ENCODE data around the gene MAEL. TPM values are rescaled to one million over a fixed set of nuclear protein-coding genes. Genes with fewer than 3 reads are reported as not detected.
A peak's percentile ranks its signal among the peaks of the same experiment; 100 is the strongest.

MAEL gene
- polyA plus RNA-seq, 4 donors = 0.10 TPM; not detected in 3

DNA sequence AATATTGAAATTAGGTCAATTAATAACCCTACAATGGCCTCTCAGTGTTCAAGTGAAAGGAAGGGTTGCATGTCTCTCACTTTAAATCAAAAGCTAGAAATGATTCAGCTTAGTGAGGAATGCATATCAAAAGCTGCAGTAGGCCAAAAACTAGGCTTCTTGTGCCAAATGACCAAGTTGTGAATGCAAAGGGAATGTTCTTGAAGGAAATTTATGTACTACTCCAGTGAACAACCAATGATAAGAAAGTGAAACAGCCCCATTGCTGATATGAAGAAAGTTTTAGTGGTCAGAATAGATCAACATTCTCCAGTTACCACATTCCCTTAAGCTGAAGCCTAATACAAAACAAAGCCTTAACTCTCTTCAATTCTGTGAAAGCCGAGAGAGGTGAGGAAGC is 10.0 kb downstream of the MAEL start:
- H3K36me3 ChIP-seq (ENCODE audit: control insufficient read depth in 3 of 3, insufficient read depth in 2 of 3, low read depth in 1 of 3, low read length in 3 of 3) = no peaks in the 10 kb centered on the region
- 82 to 88% (median 85%) methylated on average over 1 of the region's 1 CpG for WGBS, 3 donors
- no peaks in the 10 kb centered on the region for H3K9me3 ChIP-seq (ENCODE audit: control insufficient read depth in 2 of 2, insufficient read depth in 1 of 2, low read depth in 1 of 2, low read length in 1 of 2)
- DNase-seq (no peak), FAIRE-seq (no peak)
- H3K27me3 ChIP-seq (ENCODE audit: control insufficient read depth in 3 of 3, insufficient read depth in 3 of 3, low read length in 3 of 3) = peaks cover 0 to 3% (median 2%) of the 10 kb centered on the region in 3 donors
- H3K4me1 ChIP-seq (ENCODE audit: control insufficient read depth in 3 of 3, insufficient read depth in 2 of 3, low read depth in 1 of 3, low read length in 2 of 3) = peaks cover 0 to 3% (median 0%) of the 10 kb centered on the region in 3 donors
- no peak overlapping the region for H3K27ac ChIP-seq (ENCODE audit: low read depth in 1 of 3, low read length in 2 of 3)
- H3K4me3 ChIP-seq (ENCODE audit: low read depth in 1 of 3, low read length in 3 of 3) = no peak overlapping the region

DNA sequence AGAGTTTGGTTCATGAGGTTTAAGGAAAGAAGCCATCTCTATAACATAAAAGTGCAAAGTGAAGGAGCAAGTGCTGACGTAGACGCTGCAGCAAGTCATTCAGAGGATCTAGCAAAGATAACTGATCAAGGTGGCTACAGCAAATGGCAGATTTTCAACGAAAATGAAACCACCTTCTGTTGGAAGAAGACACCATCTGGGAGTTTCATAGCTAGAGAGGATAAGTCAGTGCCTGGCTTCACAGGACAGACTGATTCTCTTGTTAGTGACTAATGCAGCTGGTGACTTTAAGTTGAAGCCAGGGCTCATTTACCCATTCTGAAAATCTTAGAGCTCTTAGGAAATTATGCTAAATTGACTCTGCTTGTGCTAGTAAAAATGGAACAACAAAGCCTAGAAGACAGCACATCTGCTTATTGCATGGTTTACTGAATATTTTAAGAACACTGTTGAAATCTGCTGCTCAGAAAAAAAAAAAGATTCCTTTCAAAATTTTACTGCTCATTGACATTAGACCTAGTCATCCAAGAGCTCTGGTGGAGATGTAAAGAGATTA is 10.5 kb downstream of the MAEL start:
- Histone ChIP-seq H3K27ac (ENCODE audit: low read depth in 1 of 3, low read length in 2 of 3) (no peak overlapping the region), H3K9me3 (ENCODE audit: control insufficient read depth in 2 of 2, insufficient read depth in 1 of 2, low read depth in 1 of 2, low read length in 1 of 2) (no peaks in the 10 kb centered on the region), H3K4me1 (ENCODE audit: control insufficient read depth in 3 of 3, insufficient read depth in 2 of 3, low read depth in 1 of 3, low read length in 2 of 3) (peaks cover 0 to 3% (median 0%) of the 10 kb centered on the region in 3 donors), H3K36me3 (ENCODE audit: control insufficient read depth in 3 of 3, insufficient read depth in 2 of 3, low read depth in 1 of 3, low read length in 3 of 3) (no peaks in the 10 kb centered on the region), H3K27me3 (ENCODE audit: control insufficient read depth in 3 of 3, insufficient read depth in 3 of 3, low read length in 3 of 3) (peaks cover 0 to 3% (median 2%) of the 10 kb centered on the region in 3 donors), H3K4me3 (ENCODE audit: low read depth in 1 of 3, low read length in 3 of 3) (no peak overlapping the region)
- 44 to 61% (median 46%) methylated on average over 3 of the region's 3 CpGs for WGBS, 3 donors
- no peak for DNase-seq
- no peak for FAIRE-seq

DNA sequence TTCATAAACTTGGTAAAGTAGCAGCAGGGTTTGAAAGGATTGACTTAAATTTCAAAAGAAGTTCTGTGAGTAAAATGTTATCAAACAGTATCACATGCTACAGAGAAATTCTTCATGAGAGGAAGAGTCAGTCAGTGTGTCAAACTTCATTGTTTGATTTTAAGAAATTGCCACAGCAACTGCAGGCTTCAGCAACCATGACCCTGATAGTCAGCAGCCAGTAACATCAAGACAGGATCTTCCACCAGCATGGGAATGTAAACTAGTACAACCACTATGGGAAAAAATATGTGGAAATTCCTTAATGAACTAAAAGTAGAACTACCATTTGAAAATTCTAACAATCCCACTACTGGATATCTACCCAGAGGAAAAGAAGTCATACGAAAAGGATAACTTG is 11.5 kb downstream of the MAEL start:
- DNase-seq (no peak), FAIRE-seq (no peak)
- H3K4me3 ChIP-seq (ENCODE audit: low read depth in 1 of 3, low read length in 3 of 3) = no peak overlapping the region
- no peaks in the 10 kb centered on the region for H3K36me3 ChIP-seq (ENCODE audit: control insufficient read depth in 3 of 3, insufficient read depth in 2 of 3, low read depth in 1 of 3, low read length in 3 of 3)
- WGBS, 3 donors = 90 to 96% (median 93%) methylated on average over 1 of the region's 1 CpG
- H3K4me1 ChIP-seq (ENCODE audit: control insufficient read depth in 3 of 3, insufficient read depth in 2 of 3, low read depth in 1 of 3, low read length in 2 of 3) = peaks cover 0 to 3% (median 0%) of the 10 kb centered on the region in 3 donors
- no peaks in the 10 kb centered on the region for H3K9me3 ChIP-seq (ENCODE audit: control insufficient read depth in 2 of 2, insufficient read depth in 1 of 2, low read depth in 1 of 2, low read length in 1 of 2)
- H3K27me3 ChIP-seq (ENCODE audit: control insufficient read depth in 3 of 3, insufficient read depth in 3 of 3, low read length in 3 of 3) = peaks cover 0 to 3% (median 2%) of the 10 kb centered on the region in 3 donors
- no peak overlapping the region for H3K27ac ChIP-seq (ENCODE audit: low read depth in 1 of 3, low read length in 2 of 3)

DNA sequence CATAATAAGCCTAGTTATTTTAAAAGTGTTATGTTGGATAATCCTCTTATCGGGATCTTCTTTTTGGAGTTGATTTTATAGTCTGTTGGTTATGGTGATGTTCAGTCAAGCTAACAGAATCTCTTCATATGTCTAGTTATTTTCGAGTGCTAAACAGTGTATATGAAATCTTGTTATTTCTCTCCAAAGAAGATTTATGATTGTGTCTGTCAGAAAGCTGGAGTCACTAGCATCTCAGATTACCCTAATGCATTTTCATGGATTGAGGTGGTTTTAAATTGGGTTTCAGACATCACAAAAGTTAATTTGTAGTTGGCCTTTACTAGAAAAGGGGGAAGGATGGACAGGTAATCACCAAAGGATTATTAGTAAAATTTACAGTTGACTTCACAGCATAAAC is 13.3 kb downstream of the MAEL start:
- no peak for FAIRE-seq
- no peak overlapping the region for H3K27ac ChIP-seq (ENCODE audit: low read depth in 1 of 3, low read length in 2 of 3)
- H3K36me3 ChIP-seq (ENCODE audit: control insufficient read depth in 3 of 3, insufficient read depth in 2 of 3, low read depth in 1 of 3, low read length in 3 of 3) = no peaks in the 10 kb centered on the region
- DNase-seq = no peak
- peaks cover 0 to 3% (median 2%) of the 10 kb centered on the region in 3 donors for H3K27me3 ChIP-seq (ENCODE audit: control insufficient read depth in 3 of 3, insufficient read depth in 3 of 3, low read length in 3 of 3)
- H3K4me1 ChIP-seq (ENCODE audit: control insufficient read depth in 3 of 3, insufficient read depth in 2 of 3, low read depth in 1 of 3, low read length in 2 of 3) = peaks cover 0 to 3% (median 0%) of the 10 kb centered on the region in 3 donors
- no peak overlapping the region for H3K4me3 ChIP-seq (ENCODE audit: low read depth in 1 of 3, low read length in 3 of 3)
- H3K9me3 ChIP-seq (ENCODE audit: control insufficient read depth in 2 of 2, insufficient read depth in 1 of 2, low read depth in 1 of 2, low read length in 1 of 2) = no peaks in the 10 kb centered on the region
- 85 to 88% (median 86%) methylated on average over 2 of the region's 2 CpGs for WGBS, 3 donors

DNA sequence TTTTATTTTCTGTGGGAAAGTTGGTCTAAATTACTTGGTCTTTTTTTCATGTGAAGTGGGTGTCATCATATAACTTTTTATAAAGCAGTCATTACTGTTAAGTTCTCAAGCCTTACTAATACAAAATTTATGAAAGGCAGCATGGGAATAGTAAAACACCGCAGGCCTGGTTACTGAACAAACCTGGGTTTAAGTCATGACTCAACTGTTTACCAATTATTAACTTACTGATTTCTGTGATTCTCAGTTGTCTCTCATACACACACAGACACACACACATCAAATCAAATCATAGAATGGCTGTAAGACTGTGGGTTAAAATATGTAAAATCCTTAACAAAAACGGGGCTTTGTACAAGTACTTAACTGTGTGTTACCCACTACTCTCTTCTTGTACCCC is 14.6 kb downstream of the MAEL start:
- Histone ChIP-seq H3K36me3 (ENCODE audit: control insufficient read depth in 3 of 3, insufficient read depth in 2 of 3, low read depth in 1 of 3, low read length in 3 of 3) (no peaks in the 10 kb centered on the region), H3K27me3 (ENCODE audit: control insufficient read depth in 3 of 3, insufficient read depth in 3 of 3, low read length in 3 of 3) (peaks cover 0 to 3% (median 2%) of the 10 kb centered on the region in 3 donors), H3K4me3 (ENCODE audit: low read depth in 1 of 3, low read length in 3 of 3) (no peak overlapping the region), H3K27ac (ENCODE audit: low read depth in 1 of 3, low read length in 2 of 3) (no peak overlapping the region), H3K4me1 (ENCODE audit: control insufficient read depth in 3 of 3, insufficient read depth in 2 of 3, low read depth in 1 of 3, low read length in 2 of 3) (peaks cover 0 to 3% (median 0%) of the 10 kb centered on the region in 3 donors), H3K9me3 (ENCODE audit: control insufficient read depth in 2 of 2, insufficient read depth in 1 of 2, low read depth in 1 of 2, low read length in 1 of 2) (no peaks in the 10 kb centered on the region)
- no peak for FAIRE-seq
- WGBS, 3 donors = 65 to 75% (median 65%) methylated on average over 2 of the region's 2 CpGs
- peak in 1 of 2 donors; percentile 22 for DNase-seq

DNA sequence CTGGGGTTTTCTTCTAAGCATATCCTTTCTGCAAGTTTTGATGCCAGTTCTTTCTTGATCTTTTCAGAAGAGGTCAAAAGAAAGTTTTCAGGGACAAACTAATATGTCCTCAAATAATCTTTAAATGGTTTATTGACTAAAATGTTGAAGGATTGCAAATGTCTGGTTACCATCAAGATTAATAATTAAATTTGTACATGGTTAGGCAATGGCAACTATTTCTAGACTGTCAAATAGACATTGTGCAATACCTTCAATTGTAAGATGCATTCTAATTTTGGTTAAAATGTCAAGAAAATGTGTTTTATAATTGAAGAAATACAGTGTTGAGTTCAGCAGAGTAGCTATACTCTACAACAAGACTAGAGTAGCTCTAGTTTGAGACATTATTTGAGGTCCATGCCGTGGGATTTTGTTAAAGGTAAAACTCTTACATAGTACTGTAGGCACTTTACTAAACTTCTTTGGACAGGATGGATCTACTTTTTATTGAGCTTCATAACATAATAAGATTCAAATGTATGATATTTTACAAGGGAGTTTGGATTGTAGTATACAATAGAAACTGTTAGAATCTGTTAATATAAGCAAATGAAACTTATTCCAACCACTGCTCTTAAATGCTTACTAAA is 22.6 kb downstream of the MAEL start:
- H3K4me3 ChIP-seq (ENCODE audit: low read depth in 1 of 3, low read length in 3 of 3) = no peak overlapping the region
- H3K9me3 ChIP-seq (ENCODE audit: control insufficient read depth in 2 of 2, insufficient read depth in 1 of 2, low read depth in 1 of 2, low read length in 1 of 2) = no peaks in the 10 kb centered on the region
- no peak overlapping the region for H3K27ac ChIP-seq (ENCODE audit: low read depth in 1 of 3, low read length in 2 of 3)
- WGBS, 3 donors = 86 to 94% (median 90%) methylated on average over 1 of the region's 1 CpG
- no peak for FAIRE-seq
- no peak for DNase-seq
- no peaks in the 10 kb centered on the region for H3K4me1 ChIP-seq (ENCODE audit: control insufficient read depth in 3 of 3, insufficient read depth in 2 of 3, low read depth in 1 of 3, low read length in 2 of 3)
- H3K36me3 ChIP-seq (ENCODE audit: control insufficient read depth in 3 of 3, insufficient read depth in 2 of 3, low read depth in 1 of 3, low read length in 3 of 3) = no peaks in the 10 kb centered on the region
- H3K27me3 ChIP-seq (ENCODE audit: control insufficient read depth in 3 of 3, insufficient read depth in 3 of 3, low read length in 3 of 3) = peaks cover 0 to 1% (median 0%) of the 10 kb centered on the region in 3 donors

DNA sequence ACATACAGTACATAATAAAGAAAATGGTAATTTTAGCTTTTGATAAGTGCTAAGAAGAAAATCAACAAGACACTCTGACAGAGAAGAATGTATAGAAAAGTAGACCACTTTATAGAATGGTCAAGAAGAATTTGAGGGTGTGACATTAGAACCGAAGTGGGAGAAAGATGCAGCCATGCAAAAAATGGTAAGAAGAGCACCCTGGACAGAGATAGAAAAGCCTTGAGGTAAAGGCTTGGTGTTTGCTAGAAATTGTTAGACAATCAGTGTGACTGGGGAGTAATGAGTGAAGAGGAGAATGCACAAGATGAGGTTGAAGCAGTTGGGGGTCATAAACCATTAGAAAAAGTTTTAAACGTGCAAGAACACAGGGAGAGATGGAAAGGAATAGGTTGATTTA is 23.5 kb downstream of the MAEL start:
- no peak for DNase-seq
- H3K4me3 ChIP-seq (ENCODE audit: low read depth in 1 of 3, low read length in 3 of 3) = no peak overlapping the region
- FAIRE-seq = no peak
- no peaks in the 10 kb centered on the region for H3K4me1 ChIP-seq (ENCODE audit: control insufficient read depth in 3 of 3, insufficient read depth in 2 of 3, low read depth in 1 of 3, low read length in 2 of 3)
- H3K27ac ChIP-seq (ENCODE audit: low read depth in 1 of 3, low read length in 2 of 3) = no peak overlapping the region
- no peaks in the 10 kb centered on the region for H3K36me3 ChIP-seq (ENCODE audit: control insufficient read depth in 3 of 3, insufficient read depth in 2 of 3, low read depth in 1 of 3, low read length in 3 of 3)
- peaks cover 0 to 1% (median 0%) of the 10 kb centered on the region in 3 donors for H3K27me3 ChIP-seq (ENCODE audit: control insufficient read depth in 3 of 3, insufficient read depth in 3 of 3, low read length in 3 of 3)
- 72 to 75% (median 72%) methylated on average over 2 of the region's 2 CpGs for WGBS, 3 donors
- H3K9me3 ChIP-seq (ENCODE audit: control insufficient read depth in 2 of 2, insufficient read depth in 1 of 2, low read depth in 1 of 2, low read length in 1 of 2) = no peaks in the 10 kb centered on the region

DNA sequence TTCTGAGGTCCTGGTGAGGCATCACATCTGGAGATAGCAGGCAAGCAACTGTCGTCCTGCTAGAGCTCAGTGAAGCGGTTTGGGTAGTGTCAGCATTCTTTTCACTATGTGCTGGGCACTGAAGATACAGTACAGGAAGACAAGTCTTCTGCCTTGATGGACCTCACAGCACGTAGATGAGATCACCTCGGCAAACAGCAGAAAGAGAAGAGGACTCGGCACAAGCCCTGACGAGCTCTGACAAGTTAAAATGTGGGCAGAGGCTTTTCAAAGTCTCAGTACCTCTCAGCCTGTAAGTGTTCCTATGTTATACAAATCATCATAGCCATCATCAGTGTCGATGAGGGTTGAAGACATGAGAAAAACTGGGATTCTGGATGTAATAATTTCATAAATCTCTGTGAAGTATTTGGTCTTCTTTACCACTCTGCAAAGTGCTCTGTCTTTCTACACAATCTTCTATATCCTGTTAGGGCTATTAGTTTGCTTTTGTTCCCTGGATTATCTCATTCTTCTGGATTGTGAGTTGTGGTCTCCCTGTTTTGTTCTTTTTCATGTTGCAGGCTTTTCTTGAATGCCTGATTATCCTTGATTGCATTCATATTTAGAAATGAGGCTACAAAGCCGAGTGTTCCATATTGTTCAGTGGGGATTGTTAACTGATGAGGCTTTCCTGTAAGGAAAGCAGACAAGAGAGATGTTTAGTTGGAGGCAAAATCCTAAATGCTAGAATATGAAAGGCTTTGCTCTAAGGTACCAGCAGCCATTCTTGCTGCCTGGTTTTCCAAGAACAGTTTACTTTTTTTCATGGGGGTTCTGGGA is 24.2 kb downstream of the MAEL start:
- Histone ChIP-seq H3K4me1 (ENCODE audit: control insufficient read depth in 3 of 3, insufficient read depth in 2 of 3, low read depth in 1 of 3, low read length in 2 of 3) (no peaks in the 10 kb centered on the region), H3K27me3 (ENCODE audit: control insufficient read depth in 3 of 3, insufficient read depth in 3 of 3, low read length in 3 of 3) (peaks cover 0 to 1% (median 0%) of the 10 kb centered on the region in 3 donors), H3K9me3 (ENCODE audit: control insufficient read depth in 2 of 2, insufficient read depth in 1 of 2, low read depth in 1 of 2, low read length in 1 of 2) (no peaks in the 10 kb centered on the region), H3K4me3 (ENCODE audit: low read depth in 1 of 3, low read length in 3 of 3) (no peak overlapping the region), H3K27ac (ENCODE audit: low read depth in 1 of 3, low read length in 2 of 3) (no peak overlapping the region), H3K36me3 (ENCODE audit: control insufficient read depth in 3 of 3, insufficient read depth in 2 of 3, low read depth in 1 of 3, low read length in 3 of 3) (no peaks in the 10 kb centered on the region)
- WGBS, 3 donors = 81 to 85% (median 83%) methylated on average over 8 of the region's 8 CpGs
- FAIRE-seq (no peak), DNase-seq (no peak)
